Adrenal gland (tissue), 5 donors: ENCODE data around the gene ATRN.

Experiments used
- CTCF ChIP-seq, 6 experiments: fragments of 450-650 bp in 4 of 6; fragments of 200-600 bp in 2 of 6; sonication (generic) in 1 of 6; IDR thresholded peaks; 1 replicate in 5 of 6; 2 replicates in 1 of 6; pipeline versions ENCODE4 v1.5.1 to v1.8.0; 2016 to 2021; ENCODE audit warnings: antibody characterized with exemption in 6 of 6, mild to moderate bottlenecking in 2 of 6, moderate library complexity in 1 of 6
- POLR2A ChIP-seq, 2 donors: fragments of 450-650 bp; IDR thresholded peaks; one replicate each; pipeline ENCODE4 v1.6.1; 2017; ENCODE audit warnings: antibody characterized with exemption in 2 of 2, mild to moderate bottlenecking in 2 of 2, moderate library complexity in 1 of 2
- donor health status: DM: no; HTN: no; CAD: no.

GRCh38 chr20:3590164-3590563 lies 119.3 kb downstream of the ATRN start:
- no peak for TF ChIP-seq CTCF (IDR thresholded peaks at IDR 0.05)
- TF ChIP-seq POLR2A (IDR thresholded peaks at IDR 0.05): no peak
